Keratinocyte (primary cell): Measurements from ENCODE around the gene DIRAS1. TPM values are rescaled to one million over a fixed set of nuclear protein-coding genes. Genes with fewer than 3 reads are reported as not detected.

Experiments used
- DNase-seq: peaks from one replicate; pipeline ENCODE4 v3.0.0-alpha.2; 2011; ENCODE audit warnings: low read depth, missing footprints, low spot score
- FAIRE-seq: peaks from 2 replicates; lab custom pipeline; 2011; peaks lifted over from hg19 to GRCh38; lab: Jason Lieb, UNC
- H2AFZ ChIP-seq: 2 replicates; pipeline ENCODE4 v1.6.0; 2012; ENCODE audit warnings: low read length, control low read depth, inconsistent platforms; ENCODE audit not compliant: control insufficient read depth
- H3K27ac ChIP-seq: 2 replicates; pipeline ENCODE4 v1.5.1; 2011; ENCODE audit warnings: low read length; ENCODE audit not compliant: control insufficient read depth, insufficient read depth
- H3K27me3 ChIP-seq: 3 replicates; pipeline ENCODE4 v1.6.0; 2011; ENCODE audit warnings: low read length; ENCODE audit not compliant: control insufficient read depth, insufficient read depth; ENCODE audit errors: extremely low read depth
- H3K36me3 ChIP-seq, 2 experiments: 2 replicates in 1 of 2; 3 replicates in 1 of 2; pipeline ENCODE4 v1.5.1; 2011; ENCODE audit warnings: low read length in 2 of 2, mild to moderate bottlenecking in 1 of 2; ENCODE audit not compliant: control insufficient read depth in 2 of 2, insufficient read depth in 2 of 2; ENCODE audit errors: extremely low read depth in 1 of 2
- H3K4me1 ChIP-seq: 3 replicates; pipeline ENCODE4 v1.5.1; 2011; ENCODE audit warnings: low read length; ENCODE audit not compliant: control insufficient read depth, insufficient read depth; ENCODE audit errors: extremely low read depth
- H3K4me2 ChIP-seq: 3 replicates; pipeline ENCODE4 v1.6.0; 2011; ENCODE audit warnings: low read depth, low read length; ENCODE audit not compliant: control insufficient read depth, insufficient read depth; ENCODE audit errors: extremely low read depth
- H3K4me3 ChIP-seq, 3 experiments: fragments of 200-600 bp in 1 of 3; sonication (generic) in 1 of 3; 2 replicates in 2 of 3; 3 replicates in 1 of 3; pipeline ENCODE4 v1.5.1; 2011 to 2016; ENCODE audit warnings: low read length in 3 of 3, mild to moderate bottlenecking in 3 of 3, control low read depth in 2 of 3, inconsistent platforms in 1 of 3, low read depth in 1 of 3, mixed read lengths in 1 of 3, mixed run types in 1 of 3, moderate library complexity in 1 of 3; ENCODE audit not compliant: control insufficient read depth in 2 of 3, insufficient read depth in 2 of 3; ENCODE audit errors: extremely low read depth in 1 of 3
- H3K79me2 ChIP-seq: 2 replicates; pipeline ENCODE4 v1.6.0; 2012; ENCODE audit warnings: low read length; ENCODE audit not compliant: control insufficient read depth, insufficient read depth
- H3K9ac ChIP-seq: 3 replicates; pipeline ENCODE4 v1.6.0; 2011; ENCODE audit warnings: low read length; ENCODE audit not compliant: control insufficient read depth, insufficient read depth; ENCODE audit errors: extremely low read depth
- H3K9me1 ChIP-seq: 3 replicates; pipeline ENCODE4 v1.6.0; 2011; ENCODE audit warnings: low read length; ENCODE audit not compliant: control insufficient read depth, insufficient read depth; ENCODE audit errors: extremely low read depth
- H3K9me3 ChIP-seq: 2 replicates; pipeline ENCODE4 v1.5.1; 2012; ENCODE audit warnings: low read depth, low read length; ENCODE audit not compliant: control insufficient read depth
- H4K20me1 ChIP-seq: 3 replicates; pipeline ENCODE4 v1.6.0; 2011; ENCODE audit warnings: low read length; ENCODE audit not compliant: control insufficient read depth, insufficient read depth; ENCODE audit errors: extremely low read depth
- CTCF ChIP-seq, 3 experiments: IDR thresholded peaks in 1 of 3; conservative IDR thresholded peaks in 1 of 3; optimal IDR thresholded peaks in 1 of 3; 2 replicates in 2 of 3; 3 replicates in 1 of 3; pipeline versions ENCODE3 to v1.5.1; 2011; ENCODE audit warnings: low read length in 3 of 3, mild to moderate bottlenecking in 3 of 3, moderate library complexity in 2 of 3, control low read depth in 1 of 3, inconsistent platforms in 1 of 3; ENCODE audit not compliant: insufficient read depth in 2 of 3; ENCODE audit errors: extremely low read depth in 1 of 3
- EZH2 ChIP-seq: IDR thresholded peaks from one replicate; pipeline ENCODE4 v1.6.1; 2012; ENCODE audit warnings: inconsistent platforms, mild to moderate bottlenecking, low read length, moderate library complexity
- dilution Hi-C: fragments of 300-500 bp; cut with MboI; formaldehyde crosslinking; loops from one replicate; pipeline ENCODE4 v1.7.0; 2020; ENCODE audit warnings: low sequenced_read_pairs; ENCODE audit not compliant: extremely low pct_ligation_motif_present
- polyA plus RNA-seq, 5 experiments: library from polyadenylated mRNA; depleted of rRNA in 3 of 5; stranded (reverse) in 3 of 5; stranded (forward) in 1 of 5; unstranded in 1 of 5; fragments of >200 nt; gene quantifications; 1 replicate in 1 of 5; 2 replicates in 3 of 5; 3 replicates in 1 of 5; pipeline versions ENCODE4 v1.2.1 to v1.2.3, GENCODE V29; 2011 to 2012; ENCODE audit warnings: missing spikeins in 2 of 5, low read depth in 1 of 5, low replicate concordance in 1 of 5

The DIRAS1 gene
- polyA plus RNA-seq, 1 donor (not counting 4 experiments of a cell fraction or from before 2014, with no cell fraction given) = 0.10 TPM

GRCh38 chr19:2726160-2726855 is 5.1 kb upstream of the DIRAS1 start:
- dilution Hi-C loops = no loop called here
- H3K27me3 ChIP-seq = peaks cover 33% of the 10 kb centered on the region
- no peak for TF ChIP-seq CTCF (optimal IDR thresholded peaks at IDR 0.05 in 1 of 3, IDR thresholded peaks at IDR 0.05 in 1 of 3, conservative IDR thresholded peaks at IDR 0.05 in 1 of 3; ENCODE audit: extremely low read depth in 1 of 3, insufficient read depth in 2 of 3, low read length in 3 of 3)
- no peak for TF ChIP-seq EZH2

GRCh38 chr19:2724148-2724557 is 3.0 kb upstream of the DIRAS1 start:
- Histone ChIP-seq H3K27me3 (peaks cover 44% of the 10 kb centered on the region), H3K27ac (no peak overlapping the region), H3K79me2 (no peaks in the 10 kb centered on the region), H3K9me1 (no peaks in the 10 kb centered on the region), H3K9me3 (no peaks in the 10 kb centered on the region), H3K9ac (no peak overlapping the region), H3K4me1 (peaks cover 15% of the 10 kb centered on the region), H3K36me3 (no peaks in the 10 kb centered on the region), H3K4me2 (no peak overlapping the region), H4K20me1 (peaks cover 5% of the 10 kb centered on the region), H2AFZ (no peak overlapping the region), H3K4me3 (no peak overlapping the region)
- dilution Hi-C loops = no loop called here
- no peak for FAIRE-seq
- DNase-seq = no peak
- TF ChIP-seq EZH2 = no peak
- no peak for TF ChIP-seq CTCF (optimal IDR thresholded peaks at IDR 0.05 in 1 of 3, IDR thresholded peaks at IDR 0.05 in 1 of 3, conservative IDR thresholded peaks at IDR 0.05 in 1 of 3; ENCODE audit: extremely low read depth in 1 of 3, insufficient read depth in 2 of 3, low read length in 3 of 3)

More at GRCh38 chr19:2726160-2726855, 5.1 kb upstream of the DIRAS1 start:
- Histone ChIP-seq H3K27ac (no peak overlapping the region), H3K9me1 (no peaks in the 10 kb centered on the region), H3K4me1 (peaks cover 15% of the 10 kb centered on the region), H4K20me1 (peaks cover 5% of the 10 kb centered on the region), H3K9ac (no peak overlapping the region), H3K9me3 (no peaks in the 10 kb centered on the region), H3K4me3 (no peak overlapping the region), H3K79me2 (no peaks in the 10 kb centered on the region), H2AFZ (no peak overlapping the region), H3K36me3 (no peaks in the 10 kb centered on the region), H3K4me2 (peak overlapping the region; percentile 32)
- FAIRE-seq (no peak), DNase-seq (no peak)
